Fibroblast of villous mesenchyme (primary cell): ENCODE data around the gene PTGER1. TPM values are rescaled to one million over a fixed set of nuclear protein-coding genes. Genes with fewer than 3 reads are reported as not detected.
A peak's percentile ranks its signal among the peaks of the same experiment; 100 is the strongest.
"Not testable (repeated sequence)": the region's sequence is repeated elsewhere in the genome, so short reads cannot be mapped to it uniquely, and the experiment has no call there.

Source experiments
- DNase-seq: peaks from one replicate; pipeline ENCODE4 v3.0.0-alpha.2; 2010; ENCODE audit warnings: low read depth
- H3K4me3 ChIP-seq: 2 replicates; pipeline ENCODE4 v1.5.1; 2011; ENCODE audit warnings: low read depth, mild to moderate bottlenecking, low read length
- total RNA-seq: library from RNA; depleted of rRNA; stranded (reverse); fragments of >200 nt; gene quantifications from 2 replicates; pipeline ENCODE4 v1.2.3, GENCODE V29; 2012
- TF ChIP-seq, protein P1 (sequence below): IDR thresholded peaks from 2 replicates; pipeline ENCODE4 v1.5.1; 2012; ENCODE audit warnings: low read depth, mild to moderate bottlenecking, low read length; ENCODE audit not compliant: insufficient read depth

Gene PTGER1
- total RNA-seq, 1 donor: 2.6 TPM

DNA sequence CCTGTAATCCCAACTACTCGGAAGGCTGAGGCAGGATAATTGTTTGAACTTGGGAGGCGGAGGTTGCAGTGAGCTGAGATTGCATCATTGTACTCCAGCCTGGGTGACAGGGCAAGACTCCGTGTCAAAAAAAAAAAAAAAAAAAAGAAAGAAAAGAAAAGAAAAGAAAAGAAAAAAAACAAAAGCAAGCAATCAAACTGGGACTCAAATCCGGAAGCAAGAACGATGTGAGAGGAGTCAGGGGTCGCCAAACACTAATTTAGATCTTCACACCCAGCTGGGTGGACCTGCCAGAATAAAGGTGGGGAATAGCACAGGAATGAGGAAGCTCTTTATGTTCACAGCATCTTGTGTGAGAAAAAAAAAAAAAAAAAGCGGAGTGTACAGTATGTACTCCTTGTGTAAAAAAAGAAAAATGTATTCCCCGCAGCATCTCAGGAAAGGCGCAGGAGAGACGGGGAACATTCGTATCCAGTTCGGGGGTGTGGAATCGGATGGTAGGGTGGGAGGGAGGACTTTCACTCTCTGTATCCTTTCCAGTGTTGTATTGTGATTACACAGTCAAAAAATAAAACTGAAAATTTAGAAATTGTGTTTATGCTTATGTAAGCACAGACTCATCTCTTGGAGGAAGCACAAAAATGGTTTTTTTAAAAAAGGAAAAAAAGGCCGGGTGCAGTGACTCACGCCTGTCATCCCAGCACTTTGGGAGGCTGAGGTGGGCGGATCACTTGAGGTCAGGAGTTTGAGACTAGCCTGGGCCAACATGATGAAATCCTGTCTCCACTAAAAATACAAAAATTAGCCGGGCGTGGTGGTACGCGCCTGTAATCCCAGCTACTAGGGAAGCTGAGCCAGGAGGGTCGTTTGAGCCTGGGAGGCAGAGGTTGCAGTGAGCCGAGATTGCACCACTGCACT, 35.4 kb upstream of the PTGER1 start:
- TF ChIP-seq, protein P1, sequence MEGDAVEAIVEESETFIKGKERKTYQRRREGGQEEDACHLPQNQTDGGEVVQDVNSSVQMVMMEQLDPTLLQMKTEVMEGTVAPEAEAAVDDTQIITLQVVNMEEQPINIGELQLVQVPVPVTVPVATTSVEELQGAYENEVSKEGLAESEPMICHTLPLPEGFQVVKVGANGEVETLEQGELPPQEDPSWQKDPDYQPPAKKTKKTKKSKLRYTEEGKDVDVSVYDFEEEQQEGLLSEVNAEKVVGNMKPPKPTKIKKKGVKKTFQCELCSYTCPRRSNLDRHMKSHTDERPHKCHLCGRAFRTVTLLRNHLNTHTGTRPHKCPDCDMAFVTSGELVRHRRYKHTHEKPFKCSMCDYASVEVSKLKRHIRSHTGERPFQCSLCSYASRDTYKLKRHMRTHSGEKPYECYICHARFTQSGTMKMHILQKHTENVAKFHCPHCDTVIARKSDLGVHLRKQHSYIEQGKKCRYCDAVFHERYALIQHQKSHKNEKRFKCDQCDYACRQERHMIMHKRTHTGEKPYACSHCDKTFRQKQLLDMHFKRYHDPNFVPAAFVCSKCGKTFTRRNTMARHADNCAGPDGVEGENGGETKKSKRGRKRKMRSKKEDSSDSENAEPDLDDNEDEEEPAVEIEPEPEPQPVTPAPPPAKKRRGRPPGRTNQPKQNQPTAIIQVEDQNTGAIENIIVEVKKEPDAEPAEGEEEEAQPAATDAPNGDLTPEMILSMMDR: no peak
- H3K4me3 ChIP-seq: peak overlapping the region; percentile 34
- peak; percentile 90 for DNase-seq

DNA sequence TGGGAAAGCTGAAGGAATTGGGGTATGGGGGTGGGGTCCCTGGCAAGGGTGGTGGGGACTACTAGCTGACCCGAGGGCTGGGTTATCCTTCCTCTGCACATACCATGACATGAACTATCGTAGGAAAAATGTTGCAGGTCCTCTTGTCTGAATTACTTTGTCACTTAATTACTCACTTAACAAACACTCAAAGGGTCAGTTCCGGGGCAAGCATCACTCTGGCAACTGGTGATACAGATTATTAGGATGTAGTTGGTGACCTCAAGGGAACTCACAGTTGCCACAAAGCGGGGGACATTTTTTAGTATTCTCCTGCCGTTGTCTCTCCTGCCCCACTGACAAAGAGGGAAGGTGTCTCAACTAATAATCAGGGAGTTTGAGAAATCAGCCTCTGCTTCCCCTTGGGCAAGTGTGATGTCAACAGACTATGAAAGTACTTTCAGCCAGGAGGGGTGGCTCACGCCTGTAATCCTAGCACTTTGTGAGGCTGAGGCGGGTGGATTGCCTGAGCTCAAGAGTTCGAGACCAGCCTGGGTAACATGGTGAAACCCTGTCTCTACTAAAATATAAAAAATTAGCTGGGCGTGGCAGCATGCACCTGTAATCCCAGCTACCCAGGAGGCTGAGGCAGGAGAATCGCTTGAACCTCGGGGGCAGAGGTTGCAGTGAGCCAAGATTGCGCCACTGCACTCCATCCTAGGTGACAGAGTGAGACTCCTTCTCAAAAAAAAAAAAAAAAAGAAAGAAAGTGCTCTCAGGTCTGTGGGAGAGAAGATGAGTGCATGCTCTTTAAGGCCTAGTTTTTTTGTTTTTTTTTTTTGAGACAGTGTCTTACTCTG, 32.8 kb upstream of the PTGER1 start:
- TF ChIP-seq, protein P1: no peak
- H3K4me3 ChIP-seq: no peak overlapping the region
- DNase-seq: peak; percentile 47

DNA sequence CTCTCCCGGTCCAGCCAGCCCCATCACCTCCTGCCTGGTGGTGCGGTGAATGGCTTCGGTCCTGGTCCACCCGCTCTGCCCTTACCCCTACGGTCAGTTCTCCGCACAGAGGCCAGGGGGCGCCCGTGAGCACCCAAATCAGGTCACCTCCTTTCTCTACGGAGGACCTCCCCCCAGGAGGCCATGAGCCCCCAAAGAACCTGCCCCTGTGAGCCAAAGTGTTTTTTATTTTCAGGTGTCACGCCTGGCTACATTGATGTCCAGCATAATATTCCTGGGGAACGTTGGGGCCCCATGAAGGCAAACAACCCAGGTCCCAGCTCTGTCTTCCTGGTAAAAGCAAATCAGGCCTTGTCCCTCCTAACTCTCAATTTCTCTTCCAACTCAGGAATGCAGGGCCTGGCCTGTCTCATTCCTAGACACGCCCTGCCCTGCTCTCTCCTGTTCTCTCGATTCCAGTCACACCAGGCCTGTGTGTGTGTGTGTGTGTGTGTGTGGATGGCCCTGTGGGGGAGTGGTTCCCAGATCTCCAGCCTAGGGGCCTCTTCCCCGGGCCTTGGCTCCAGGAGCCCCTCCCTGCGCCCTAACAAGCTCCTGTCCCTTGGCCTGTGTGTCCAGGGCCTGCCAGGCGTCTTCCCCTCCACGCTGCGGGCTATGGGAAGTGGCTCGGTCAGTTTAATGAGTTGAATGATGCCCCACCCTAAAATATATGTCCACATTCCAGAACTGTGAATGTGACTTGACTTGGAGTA, 30.5 kb upstream of the PTGER1 start:
- TF ChIP-seq, protein P1: peak; percentile 80
- DNase-seq: peak; percentile 81
- H3K4me3 ChIP-seq: no peak overlapping the region

DNA sequence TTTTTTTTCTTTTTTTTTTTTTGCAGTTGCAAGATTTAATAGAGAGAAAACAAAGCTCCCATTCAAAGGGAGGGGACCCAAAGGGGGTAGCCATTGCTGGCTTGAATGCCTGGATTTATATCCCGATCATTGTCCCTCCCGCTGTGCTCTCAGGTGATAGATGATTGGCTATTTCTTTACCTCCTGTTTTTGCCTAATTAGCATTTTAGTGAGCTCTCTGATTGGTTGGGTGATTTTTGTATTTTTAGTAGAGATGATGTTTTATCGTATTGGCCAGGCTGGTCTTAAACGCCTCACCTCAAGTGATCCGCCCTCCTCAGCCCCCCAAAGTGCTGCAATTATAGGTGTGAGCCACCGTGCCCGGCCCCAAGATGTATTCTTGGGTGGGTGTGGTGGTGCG, 29.4 kb upstream of the PTGER1 start:
- H3K4me3 ChIP-seq, DNase-seq: not testable (repeated sequence)

DNA sequence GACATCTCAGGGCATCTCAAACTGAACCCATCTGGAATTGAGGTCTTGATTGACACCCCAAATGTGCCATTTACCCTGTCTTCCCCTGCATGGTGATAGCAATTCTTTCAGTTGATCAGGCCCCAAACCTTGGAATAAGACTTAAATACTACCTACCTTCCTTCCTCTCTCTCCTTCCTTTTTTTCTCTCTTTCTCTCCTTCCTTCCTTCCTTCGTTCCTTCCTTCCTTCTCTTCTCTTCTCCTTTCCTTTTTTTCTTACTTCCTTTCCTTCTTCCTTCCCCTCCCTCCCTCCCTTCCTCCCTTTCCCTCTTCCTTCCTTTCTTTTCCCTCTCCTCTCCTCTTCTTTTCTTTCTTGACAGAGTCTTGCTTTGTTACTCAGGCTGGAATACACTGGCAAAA, 28.1 kb upstream of the PTGER1 start:
- TF ChIP-seq, protein P1: no peak
- no peak overlapping the region for H3K4me3 ChIP-seq
- DNase-seq: no peak

DNA sequence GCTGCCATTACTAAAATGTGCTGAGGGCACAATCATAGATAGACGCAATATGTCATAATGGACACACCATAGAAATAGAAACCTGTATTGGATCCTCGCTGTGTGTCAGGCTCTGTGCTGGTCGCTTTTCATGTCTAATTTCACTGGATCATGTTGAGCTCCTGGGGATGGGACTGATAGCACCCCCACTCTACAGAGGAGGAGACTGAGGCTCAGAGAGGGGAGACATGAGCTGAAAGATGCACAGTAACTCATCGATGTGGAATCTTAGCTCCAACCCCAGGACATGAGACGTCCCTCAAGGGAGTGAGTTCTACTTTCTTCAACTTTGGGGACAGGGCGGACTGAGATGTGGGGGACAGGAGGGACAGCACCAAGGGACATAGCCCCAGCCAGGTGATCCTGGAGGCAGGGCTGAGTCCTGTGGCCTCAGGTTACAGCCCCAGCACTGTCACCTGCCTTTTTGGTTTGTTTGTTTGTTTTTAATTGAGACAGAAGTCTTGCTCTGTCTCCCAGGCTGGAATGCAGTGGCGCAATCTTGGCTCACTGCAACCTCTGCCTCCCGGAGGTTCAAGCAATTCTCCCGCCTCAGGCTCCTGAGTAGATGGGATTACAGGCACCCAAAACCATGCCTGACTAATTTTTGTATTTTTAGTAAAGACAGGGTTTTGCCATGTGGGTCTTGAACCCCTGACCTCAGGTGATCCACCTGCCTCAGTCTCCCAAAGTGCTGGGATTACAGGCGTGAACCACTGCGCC, 27.4 kb upstream of the PTGER1 start:
- no peak overlapping the region for H3K4me3 ChIP-seq
- DNase-seq: peak; percentile 44
- TF ChIP-seq, protein P1: no peak
